Heart left ventricle (tissue), 13 donors: Measurements from ENCODE around the gene DMD.

ENCODE experiments used
- POLR2A ChIP-seq, 2 donors: fragments of 450-650 bp; IDR thresholded peaks; one replicate each; pipeline ENCODE4 v1.6.1; 2017; ENCODE audit warnings: antibody characterized with exemption in 2 of 2, mild to moderate bottlenecking in 2 of 2, moderate library complexity in 2 of 2
- TF ChIP-seq, protein P1 (sequence below), 12 donors: fragments of 200-600 bp; sonication (generic) in 4 of 12; IDR thresholded peaks; one replicate each; pipeline versions ENCODE4 v1.5.0 to v1.8.0; 2018 to 2022; ENCODE audit warnings: antibody characterized with exemption in 12 of 12, mild to moderate bottlenecking in 5 of 12
- donor health status: ischemic (EF 13 %, LVEDD 7.1; RV severe dilation, severe dysfunction).
- donor health status: DM: no; HTN: yes; CAD: no.
- donor health status: DM: no; HTN: no; CAD: no.
- donor health status: ischemic (EF 25% LVEDD 6.9; RV normal size, moderate dysfunction).
- donor health status: ischemic (EF 25% LVEDD 5.7; RV mildly dilated, moderate dysfunction).
- donor health status: ischemic (EF 35%, LVEDD 5.7; RV mildly dilated, moderate dysfunction).
- donor health status: nonischemic (EF 11% LVEDD 7.7; RV severe dilation, severe dysfunction).
- donor health status: DM: yes; HTN: yes; CAD: no.
- donor health status: PGD.
- donor health status: ischemic (EF 29% LVEDD 5.4; RV normal size, mild dysfunction).
- donor health status: nonischemic (EF 23%, LVEDD 6.1; RV moderate dilation, normal function).

DNA sequence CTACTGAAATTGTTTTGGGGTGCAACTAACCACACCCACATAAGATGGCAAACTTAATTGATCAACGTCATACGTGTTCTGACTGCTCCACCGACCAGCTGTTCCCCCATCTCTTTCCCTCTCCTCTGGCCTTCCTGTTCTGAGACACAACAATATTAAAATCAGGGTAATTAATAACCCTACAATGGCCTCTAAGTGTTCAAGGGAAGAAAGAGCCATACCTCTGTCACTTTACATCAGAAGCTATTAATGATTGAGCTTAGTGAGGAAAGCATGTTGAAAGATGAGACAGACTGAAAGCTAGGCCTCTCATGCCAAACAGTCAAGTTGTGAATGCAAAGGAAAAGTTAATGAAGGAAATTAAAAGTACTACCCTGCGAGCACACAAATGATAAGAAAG, 1965.6 kb downstream of the DMD start:
- TF ChIP-seq, protein P1, sequence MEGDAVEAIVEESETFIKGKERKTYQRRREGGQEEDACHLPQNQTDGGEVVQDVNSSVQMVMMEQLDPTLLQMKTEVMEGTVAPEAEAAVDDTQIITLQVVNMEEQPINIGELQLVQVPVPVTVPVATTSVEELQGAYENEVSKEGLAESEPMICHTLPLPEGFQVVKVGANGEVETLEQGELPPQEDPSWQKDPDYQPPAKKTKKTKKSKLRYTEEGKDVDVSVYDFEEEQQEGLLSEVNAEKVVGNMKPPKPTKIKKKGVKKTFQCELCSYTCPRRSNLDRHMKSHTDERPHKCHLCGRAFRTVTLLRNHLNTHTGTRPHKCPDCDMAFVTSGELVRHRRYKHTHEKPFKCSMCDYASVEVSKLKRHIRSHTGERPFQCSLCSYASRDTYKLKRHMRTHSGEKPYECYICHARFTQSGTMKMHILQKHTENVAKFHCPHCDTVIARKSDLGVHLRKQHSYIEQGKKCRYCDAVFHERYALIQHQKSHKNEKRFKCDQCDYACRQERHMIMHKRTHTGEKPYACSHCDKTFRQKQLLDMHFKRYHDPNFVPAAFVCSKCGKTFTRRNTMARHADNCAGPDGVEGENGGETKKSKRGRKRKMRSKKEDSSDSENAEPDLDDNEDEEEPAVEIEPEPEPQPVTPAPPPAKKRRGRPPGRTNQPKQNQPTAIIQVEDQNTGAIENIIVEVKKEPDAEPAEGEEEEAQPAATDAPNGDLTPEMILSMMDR (IDR thresholded peaks at IDR 0.05): no peak
- no peak for TF ChIP-seq POLR2A (IDR thresholded peaks at IDR 0.05)
